GM18861 (cell line): ENCODE results near the gene HOXA10.
A peak's percentile ranks its signal among the peaks of the same experiment; 100 is the strongest.

ENCODE experiments used
- ATAC-seq: cut with Tn5 transposase; IDR thresholded peaks from one replicate; pipeline ENCODE4 v1.9.1; 2021; ENCODE audit not compliant: unreplicated experiment

Gene HOXA10

GRCh38 chr7:27173956-27174873, at the start of gene HOXA10:
TSS of gene HOXA10 (minus strand) at chr7:27174320. CDS start at chr7:27174306, 14 bp downstream.
- ATAC-seq, result no peak

- peak; percentile 45 for ATAC-seq
These were observed 47.2 kb upstream of the HOXA10 start for GRCh38 chr7:27221201-27221797.

GRCh38 chr7:27220440-27220955, 46.4 kb upstream of the HOXA10 start:
- no peak for ATAC-seq

- no peak for ATAC-seq
These were observed 45.7 kb upstream of the HOXA10 start for GRCh38 chr7:27219821-27220220.

- ATAC-seq, result no peak
These were observed 43.8 kb upstream of the HOXA10 start for GRCh38 chr7:27217951-27218350.

- no peak for ATAC-seq
These were observed 41.2 kb upstream of the HOXA10 start for GRCh38 chr7:27215356-27215755.

- ATAC-seq, result no peak
These were observed 40.3 kb upstream of the HOXA10 start for GRCh38 chr7:27214239-27214950.

GRCh38 chr7:27213433-27214238, 39.5 kb upstream of the HOXA10 start:
- ATAC-seq, result no peak

- no peak for ATAC-seq
These were observed 38.6 kb upstream of the HOXA10 start for GRCh38 chr7:27212497-27213432.

- no peak for ATAC-seq
These were observed 37.7 kb upstream of the HOXA10 start for GRCh38 chr7:27211764-27212204.

GRCh38 chr7:27211084-27211446, 36.9 kb upstream of the HOXA10 start:
- no peak for ATAC-seq

GRCh38 chr7:27210441-27211083, 36.4 kb upstream of the HOXA10 start:
- ATAC-seq, result no peak

- no peak for ATAC-seq
These were observed 35.9 kb upstream of the HOXA10 start for GRCh38 chr7:27209933-27210440.

- no peak for ATAC-seq
These were observed 34.9 kb upstream of the HOXA10 start for GRCh38 chr7:27208998-27209397.

GRCh38 chr7:27207348-27207985, 33.3 kb upstream of the HOXA10 start:
- ATAC-seq, result no peak

GRCh38 chr7:27205325-27206280, 31.5 kb upstream of the HOXA10 start:
- no peak for ATAC-seq

- no peak for ATAC-seq
These were observed 30.8 kb upstream of the HOXA10 start for GRCh38 chr7:27204851-27205322.
